ENCODE data around the gene RABL3.
A peak's percentile ranks its signal among the peaks of the same experiment; 100 is the strongest.
"Not testable (repeated sequence)": the region's sequence is repeated elsewhere in the genome, so short reads cannot be mapped to it uniquely, and the experiment has no call there.

RABL3 gene

GRCh38 chr3:120642368-120642948 lies 99.9 kb downstream of the RABL3 start:
- DNase-seq = peak; percentile 33

GRCh38 chr3:120641696-120642246 lies 100.5 kb downstream of the RABL3 start:
- DNase-seq = no peak

GRCh38 chr3:120640231-120640630 lies 102.1 kb downstream of the RABL3 start:
- no peak for DNase-seq

DNA sequence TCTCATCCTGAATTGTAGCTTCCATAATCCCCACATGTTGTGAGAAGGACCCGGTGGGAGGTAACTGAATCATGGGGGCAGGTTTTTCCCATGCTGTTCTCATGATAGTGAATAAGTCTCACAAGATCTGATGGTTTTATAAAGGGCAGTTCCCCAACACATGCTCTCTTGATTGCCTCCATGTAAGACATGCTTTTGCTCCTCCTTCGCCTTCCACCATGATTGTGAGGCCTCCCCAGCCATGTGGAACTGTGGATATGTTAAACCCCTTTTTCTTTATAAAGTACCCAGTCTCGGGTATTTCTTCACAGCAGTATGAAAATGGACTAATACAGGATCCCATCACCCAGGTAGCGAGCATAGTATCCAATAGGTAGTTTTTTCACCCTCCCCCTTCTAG lies 103.5 kb downstream of the RABL3 start:
- not testable (repeated sequence) for DNase-seq

GRCh38 chr3:120637851-120638559 lies 104.3 kb downstream of the RABL3 start:
- DNase-seq = no peak

GRCh38 chr3:120636795-120637401 lies 105.4 kb downstream of the RABL3 start:
- DNase-seq = no peak

Measured in HCEC 1CT (cell line).